ENCODE data around the gene XBP1.
A peak's percentile ranks its signal among the peaks of the same experiment; 100 is the strongest.
"Not testable (repeated sequence)": the region's sequence is repeated elsewhere in the genome, so short reads cannot be mapped to it uniquely, and the experiment has no call there.

Gene XBP1

DNA sequence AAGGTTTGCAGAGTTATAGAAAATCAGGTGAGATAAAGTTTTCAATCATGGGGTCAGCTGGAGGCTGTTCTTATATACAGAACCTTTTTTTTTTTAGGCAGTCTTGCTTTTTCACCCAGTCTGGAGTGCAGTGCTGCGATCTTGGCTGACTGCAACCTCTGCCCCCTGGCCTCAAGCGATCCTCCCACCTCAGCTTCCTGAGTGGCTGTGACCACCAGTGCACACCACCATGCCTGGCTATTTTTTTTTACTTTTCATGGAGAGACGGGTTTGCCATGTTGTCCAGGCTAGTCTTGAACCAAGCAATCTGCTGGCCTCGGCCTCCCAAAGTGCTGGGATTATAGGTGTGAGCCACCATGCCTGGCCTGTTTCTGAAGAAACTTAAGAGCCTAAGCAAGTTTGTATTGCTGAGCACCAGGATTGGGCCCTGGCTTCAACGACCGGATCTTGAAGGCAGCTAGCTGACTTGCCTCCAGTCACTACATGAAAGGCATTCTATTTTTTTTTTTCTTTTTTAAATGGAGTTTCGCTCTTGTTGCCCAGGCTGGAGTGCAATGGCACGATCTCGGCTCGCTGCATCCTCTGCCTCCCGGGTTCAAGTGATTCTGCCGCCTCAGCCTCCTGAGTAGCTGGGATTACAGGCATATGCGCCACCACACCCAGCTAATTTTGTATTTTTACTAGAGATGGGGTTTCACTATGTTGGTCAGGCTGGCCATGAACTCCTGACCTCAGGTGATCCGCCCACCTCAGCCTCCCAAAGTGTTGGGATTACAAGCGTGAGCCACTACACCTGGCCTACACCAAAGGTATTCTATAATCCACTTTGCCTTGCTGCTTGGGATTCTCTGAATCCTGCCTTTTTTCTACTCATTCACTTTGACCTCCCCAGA is 7.6 kb downstream of the XBP1 start:
- DNase-seq (ENCODE audit: low read depth in 2 of 2), result no peak

DNA sequence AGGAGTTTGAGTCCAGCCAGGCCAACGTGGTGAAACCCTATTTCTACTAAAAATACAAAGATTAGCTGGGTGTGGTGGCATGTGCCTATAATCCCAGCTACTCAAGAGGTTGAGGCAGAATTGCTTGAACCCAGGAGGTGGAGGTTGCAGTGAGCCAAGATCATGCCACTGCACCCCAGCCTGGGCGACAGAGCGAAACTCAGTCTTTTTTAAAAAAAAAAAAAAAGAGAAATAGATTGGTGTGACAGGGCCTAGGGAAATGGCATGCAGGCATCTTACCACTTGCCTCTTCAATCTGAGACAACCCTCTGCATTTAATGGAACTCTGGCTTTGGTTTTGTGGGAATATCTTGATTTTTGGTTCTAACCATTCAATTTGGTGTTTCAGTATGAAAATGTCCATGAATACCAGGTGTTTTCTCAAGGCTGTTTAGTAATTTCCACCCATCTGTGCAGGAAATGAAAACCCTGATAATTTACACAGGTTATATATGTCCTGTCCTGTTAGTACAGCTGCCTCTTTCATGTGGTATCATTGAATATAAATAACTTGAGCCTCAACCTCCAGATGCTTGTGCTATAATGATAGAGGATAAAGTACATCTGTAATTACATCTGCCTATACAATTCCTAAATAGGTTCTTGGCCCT is 8.4 kb downstream of the XBP1 start:
- no peak for DNase-seq (ENCODE audit: low read depth in 2 of 2)

- DNase-seq (ENCODE audit: low read depth in 2 of 2), result no peak
These were observed 9.2 kb downstream of the XBP1 start for GRCh38 chr22:28791124-28791523.

GRCh38 chr22:28788601-28789000 is 11.8 kb downstream of the XBP1 start:
- DNase-seq (ENCODE audit: low read depth in 2 of 2), result no peak

DNA sequence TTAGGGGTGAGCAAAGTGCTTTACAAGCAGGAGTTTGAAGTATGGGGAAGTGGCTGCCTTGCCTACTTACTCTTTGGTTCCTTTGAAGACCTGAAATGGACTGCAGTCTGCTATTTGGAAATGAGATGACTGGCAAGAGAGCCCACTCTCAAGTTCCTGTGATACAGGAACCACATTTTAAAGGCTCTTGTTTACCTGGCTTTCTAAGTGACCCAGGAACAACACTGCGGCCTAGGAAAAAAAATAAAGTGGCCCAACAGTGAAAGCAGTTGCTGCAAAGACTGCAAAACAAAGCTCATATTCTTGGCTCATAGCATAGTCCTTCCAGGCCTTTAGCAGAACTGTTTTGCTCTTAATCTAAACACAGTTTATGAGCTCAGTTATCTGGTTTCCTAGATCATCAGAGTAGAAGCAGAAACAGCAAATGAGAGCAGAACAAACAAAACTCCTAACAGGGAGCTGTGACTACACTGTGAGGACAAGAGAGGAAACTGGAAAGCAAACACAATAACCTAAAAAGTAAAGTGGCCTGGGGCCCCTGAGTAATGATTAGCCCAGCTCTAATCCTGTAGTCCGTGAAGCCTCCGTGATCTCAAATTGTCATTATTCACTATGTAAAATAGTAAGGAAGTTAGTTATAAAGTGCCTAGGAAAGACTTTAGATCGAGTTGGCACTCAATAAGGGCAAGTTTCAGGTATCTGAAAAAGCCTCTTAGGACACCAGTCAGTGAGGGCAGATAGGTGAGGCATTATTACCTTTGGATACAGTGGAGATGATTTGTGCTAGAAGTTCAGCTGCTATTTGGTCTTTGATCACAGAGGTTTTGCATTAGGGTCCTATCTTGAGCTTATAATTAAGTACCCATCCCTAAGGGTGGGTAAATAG is 16.3 kb downstream of the XBP1 start:
- no peak for DNase-seq (ENCODE audit: low read depth in 2 of 2)

- no peak for DNase-seq (ENCODE audit: low read depth in 2 of 2)
These were observed 20.1 kb downstream of the XBP1 start for GRCh38 chr22:28780296-28780695.

DNA sequence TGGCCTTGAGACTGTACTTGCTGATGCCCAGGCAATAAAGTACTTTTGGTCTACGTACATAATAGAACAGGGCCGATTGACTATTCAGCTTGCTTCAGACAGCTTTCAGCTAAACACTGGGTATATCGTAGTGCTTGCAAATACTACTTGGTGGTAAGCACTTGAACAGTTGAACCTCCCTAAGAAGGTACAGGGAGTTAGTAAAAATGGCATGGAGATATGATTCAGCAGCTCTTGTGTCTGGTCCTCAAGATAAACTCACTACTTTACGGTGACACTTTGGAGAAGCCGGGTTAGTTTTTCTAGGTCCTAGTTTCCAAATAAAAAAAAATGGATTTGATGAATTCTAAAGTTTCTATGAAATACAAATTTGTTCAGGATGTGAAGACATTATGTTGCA is 20.5 kb downstream of the XBP1 start:
- no peak for DNase-seq (ENCODE audit: low read depth in 2 of 2)

- DNase-seq (ENCODE audit: low read depth in 2 of 2), result no peak
These were observed 26.0 kb downstream of the XBP1 start for GRCh38 chr22:28774378-28774777.

- peak in 1 of 2 experiments; percentile 10 for DNase-seq (ENCODE audit: low read depth in 2 of 2)
These were observed 26.9 kb downstream of the XBP1 start for GRCh38 chr22:28773461-28773867.

DNA sequence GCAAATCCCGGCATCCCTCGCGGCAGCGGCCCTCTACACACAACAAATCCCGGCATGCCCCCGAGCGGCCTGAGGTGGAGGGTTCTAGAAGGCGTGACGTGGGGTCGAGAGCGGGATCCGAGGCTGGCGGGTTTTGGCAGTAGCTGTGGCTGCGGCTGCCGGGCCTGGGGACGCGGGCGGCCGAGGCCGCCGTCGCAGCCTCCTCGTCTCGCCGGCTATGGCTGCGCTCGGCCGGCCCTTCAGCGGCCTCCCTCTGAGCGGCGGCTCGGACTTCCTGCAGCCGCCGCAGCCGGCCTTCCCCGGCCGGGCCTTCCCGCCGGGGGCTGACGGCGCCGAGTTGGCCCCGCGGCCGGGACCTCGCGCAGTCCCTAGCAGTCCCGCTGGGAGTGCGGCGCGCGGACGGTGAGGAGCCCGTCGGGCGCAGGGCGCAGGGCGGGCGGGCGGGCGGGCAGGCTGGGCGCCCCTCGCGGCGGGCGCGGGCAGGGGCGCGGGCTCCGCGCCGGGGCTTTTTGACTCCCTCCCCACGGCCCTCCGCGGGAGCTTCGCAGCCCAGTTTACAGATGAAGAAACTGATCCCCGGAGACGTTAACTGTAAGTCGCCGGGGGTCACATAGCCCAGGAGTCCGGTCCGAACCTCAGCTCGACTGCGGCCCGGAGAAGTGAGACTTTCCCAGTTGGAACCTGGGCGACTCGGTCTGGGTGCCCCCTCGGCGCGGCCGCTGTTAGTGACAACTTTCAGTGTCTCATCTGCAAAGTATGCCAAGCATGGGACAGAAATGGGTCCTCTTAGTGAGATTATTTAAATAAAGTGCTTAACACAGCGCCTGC is 27.5 kb downstream of the XBP1 start, which contains the start of gene CCDC117:
CCDC117 (plus strand) TSS at position 63 of the 828 bp plus-strand sequence; CDS start at position 218, 155 bp downstream.
- peak; percentile 89 for DNase-seq (ENCODE audit: low read depth in 2 of 2)

DNA sequence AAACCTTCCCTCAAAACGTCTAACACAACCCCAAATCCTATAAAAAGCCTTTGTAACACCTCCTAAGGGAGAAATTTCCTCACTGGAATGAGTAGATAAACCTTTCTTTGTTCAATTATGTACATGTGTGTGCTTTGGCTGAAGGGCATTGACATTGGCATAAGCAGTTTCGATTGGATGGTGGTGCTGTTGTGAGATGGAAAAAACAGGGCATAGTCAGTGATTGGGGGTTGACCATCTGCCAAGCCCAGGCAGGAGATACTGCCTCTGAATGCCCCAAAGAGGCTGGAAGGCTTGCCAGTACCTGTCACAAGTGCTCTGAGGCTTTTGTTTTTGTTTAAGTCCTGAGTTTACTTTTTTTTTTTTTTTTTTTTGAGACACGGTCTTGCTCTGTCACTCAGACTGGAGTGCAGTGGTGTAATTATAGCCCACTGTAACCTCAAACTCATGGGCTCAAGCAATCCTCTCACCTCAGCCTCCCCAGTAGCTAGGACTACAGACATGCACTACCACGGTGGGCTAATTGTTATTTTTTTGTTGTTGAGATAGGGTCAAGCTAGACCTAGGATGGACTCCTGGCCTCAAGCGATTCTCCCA is 29.1 kb downstream of the XBP1 start:
- DNase-seq (ENCODE audit: low read depth in 2 of 2), result no peak

DNA sequence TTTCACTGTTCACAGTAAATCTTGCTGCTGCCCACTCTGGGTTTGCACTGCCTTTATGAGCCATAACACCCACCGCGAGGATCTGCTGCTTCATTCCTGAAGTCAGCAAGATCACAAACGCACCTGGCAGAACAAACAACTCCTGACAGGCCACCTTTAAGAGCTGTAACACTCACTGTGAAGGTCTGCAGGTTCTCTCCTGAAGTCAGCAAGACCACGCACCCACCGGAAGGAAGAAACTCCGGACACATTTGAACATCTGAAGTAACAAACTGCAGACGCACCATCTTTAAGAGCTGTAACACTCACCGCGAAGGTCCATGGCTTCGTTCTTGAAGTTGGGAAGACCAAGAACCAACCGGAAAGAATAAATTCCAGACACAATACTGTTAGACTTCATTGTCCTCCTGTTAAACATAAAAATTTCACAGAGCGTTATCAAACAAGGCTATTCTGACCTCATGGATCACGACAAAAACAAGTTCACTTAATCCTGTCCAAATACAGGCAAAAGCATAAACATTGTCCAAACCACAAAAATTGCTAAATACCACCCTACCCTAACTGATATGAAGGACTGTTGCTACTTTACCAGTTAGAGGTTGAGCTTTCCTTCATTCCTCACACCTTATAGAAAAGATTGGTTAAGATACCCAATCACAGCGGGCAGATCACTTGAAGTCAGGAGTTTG is 30.8 kb downstream of the XBP1 start:
- no peak for DNase-seq (ENCODE audit: low read depth in 2 of 2)

- no peak for DNase-seq (ENCODE audit: low read depth in 2 of 2)
These were observed 31.5 kb downstream of the XBP1 start for GRCh38 chr22:28768701-28769393.

- DNase-seq (ENCODE audit: low read depth in 2 of 2), result no peak
These were observed 33.7 kb downstream of the XBP1 start for GRCh38 chr22:28766628-28767027.

DNA sequence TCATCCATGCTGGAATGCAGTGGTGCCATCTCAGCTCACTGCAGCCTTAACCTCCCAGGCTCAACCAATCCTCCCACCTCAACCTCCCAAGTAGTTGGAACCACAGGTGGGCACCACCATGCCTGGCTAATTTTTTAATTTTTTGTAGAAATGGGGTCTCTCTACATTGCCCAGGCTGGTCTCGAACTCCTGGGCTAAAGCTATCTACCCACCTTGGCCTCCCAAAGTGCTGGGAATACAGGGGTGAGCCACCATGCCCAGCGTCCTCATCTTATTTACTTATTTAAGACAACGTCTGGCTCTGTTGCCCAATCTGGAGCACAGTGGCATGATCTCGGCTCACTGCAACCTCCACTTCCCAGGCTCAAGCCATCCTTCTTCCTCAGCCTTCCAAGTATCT is 38.4 kb downstream of the XBP1 start:
- not testable (repeated sequence) for DNase-seq (ENCODE audit: low read depth in 2 of 2)

DNA sequence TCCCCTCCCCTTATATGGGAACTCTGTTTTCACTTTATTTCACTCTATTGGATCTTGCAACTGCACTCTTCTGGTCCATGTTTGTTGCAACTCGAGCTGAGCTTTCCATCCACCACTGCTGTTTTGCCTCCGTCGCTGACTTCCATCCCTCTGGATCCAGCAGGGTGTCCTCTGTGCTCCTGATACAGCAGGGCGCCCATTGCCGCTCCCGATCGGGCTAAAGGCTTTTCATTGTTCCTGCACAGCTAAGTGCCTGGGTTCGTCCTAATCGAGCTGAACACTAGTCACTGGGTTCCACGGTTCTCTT is 39.0 kb downstream of the XBP1 start:
- DNase-seq (ENCODE audit: low read depth in 2 of 2), result no peak

DNA sequence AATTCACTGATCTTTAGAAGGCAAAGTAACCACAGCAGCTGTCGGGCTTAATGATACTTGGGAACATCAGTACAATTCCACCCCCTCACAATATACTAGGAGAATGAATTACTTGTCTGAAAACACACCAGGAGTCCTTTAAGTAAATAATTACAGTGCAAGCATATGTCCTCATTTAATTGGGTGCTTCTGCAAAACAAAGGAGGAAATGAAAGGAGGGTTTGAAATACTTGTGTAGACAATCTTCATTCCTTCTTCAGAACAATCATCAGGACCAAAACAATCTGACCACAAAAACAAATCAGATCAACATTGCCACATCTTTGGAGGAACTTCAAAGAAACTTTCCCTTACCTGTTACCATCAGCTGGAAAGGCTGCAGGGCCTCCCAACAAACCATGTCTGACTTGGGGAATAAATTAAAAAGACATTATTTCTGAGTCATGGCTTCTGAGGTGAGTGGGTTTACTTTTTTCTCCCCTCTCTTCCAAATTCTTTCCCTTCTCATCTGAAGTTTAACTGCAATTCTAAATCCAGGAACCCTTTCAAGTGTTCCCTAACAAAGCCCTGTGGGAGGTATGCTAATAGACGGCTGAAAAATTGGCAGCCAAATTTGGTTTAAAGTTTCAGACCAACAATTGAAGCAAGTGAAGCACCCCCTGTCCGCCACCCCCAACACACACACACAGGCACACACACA is 40.4 kb downstream of the XBP1 start:
- DNase-seq (ENCODE audit: low read depth in 2 of 2), result no peak

GRCh38 chr22:28754512-28754911 is 45.9 kb downstream of the XBP1 start:
- not testable (repeated sequence) for DNase-seq (ENCODE audit: low read depth in 2 of 2)

- peak; percentile 46 to 49 for DNase-seq (ENCODE audit: low read depth in 2 of 2)
These were observed 49.9 kb downstream of the XBP1 start for GRCh38 chr22:28750471-28750881.

All from fibroblast of skin of left quadriceps (primary cell).